Activated CD4-positive, alpha-beta memory T cell treated with anti-CD3 and anti-CD28 coated beads, Interleukin-2, amount 10 ng/mL, durations not matched to agents 7 days and 5 days (primary cell): ENCODE data around the gene LRRC55. TPM values are rescaled to one million over a fixed set of nuclear protein-coding genes. Genes with fewer than 3 reads are reported as not detected.
"Not testable (repeated sequence)": the region's sequence is repeated elsewhere in the genome, so short reads cannot be mapped to it uniquely, and the experiment has no call there.

ENCODE experiments used
- CTCF ChIA-PET: fragments of 350-600 bp; sonication (Branson Sonifier 250); formaldehyde crosslinking; loops from one replicate; lab custom pipeline; 2021; ENCODE audit warnings: antibody characterized with exemption, inconsistent platforms; lab: Charles Lee
- POLR2A ChIA-PET: fragments of 350-600 bp; sonication (Branson Sonifier 250); formaldehyde crosslinking; loops from one replicate; lab custom pipeline; 2021; ENCODE audit warnings: antibody characterized with exemption; lab: Charles Lee
- DNase-seq: peaks from one replicate; pipeline ENCODE4 v3.0.0-alpha.2; 2020
- H3K27ac Mint-ChIP-seq: one replicate; pipeline ENCODE4 v1.8.0; 2021; ENCODE audit warnings: mild to moderate bottlenecking, mixed read lengths
- H3K27me3 Mint-ChIP-seq: one replicate; pipeline ENCODE4 v1.8.0; 2021; ENCODE audit warnings: mixed read lengths
- H3K36me3 Mint-ChIP-seq: one replicate; pipeline ENCODE4 v1.8.0; 2021; ENCODE audit warnings: low read depth, mixed read lengths
- H3K4me1 Mint-ChIP-seq: one replicate; pipeline ENCODE4 v1.8.0; 2021; ENCODE audit warnings: mixed read lengths
- H3K4me3 Mint-ChIP-seq: one replicate; pipeline ENCODE4 v1.8.0; 2021; ENCODE audit warnings: mild to moderate bottlenecking, mixed read lengths
- H3K9me3 Mint-ChIP-seq: one replicate; pipeline ENCODE4 v1.8.0; 2021; ENCODE audit warnings: mixed read lengths
- total RNA-seq, 2 experiments: library from RNA; stranded (reverse); gene quantifications; one replicate each; pipeline ENCODE4 v1.2.3, GENCODE V29; 2021

The LRRC55 gene
- total RNA-seq, 2 experiments from 2014 or later = not detected

GRCh38 chr11:57167125-57167846, 14.5 kb upstream of the LRRC55 start:
- no peak overlapping the region for H3K4me3 Mint-ChIP-seq
- no peaks in the 10 kb centered on the region for H3K27me3 Mint-ChIP-seq
- H3K9me3 Mint-ChIP-seq = no peaks in the 10 kb centered on the region
- POLR2A ChIA-PET = no interaction called here
- H3K36me3 Mint-ChIP-seq = no peaks in the 10 kb centered on the region
- no peaks in the 10 kb centered on the region for H3K4me1 Mint-ChIP-seq
- H3K27ac Mint-ChIP-seq = no peak overlapping the region
- CTCF ChIA-PET = interaction anchor here (0.6 kb wide), 1 partner anchor 83 kb away, joined by 5 read pairs; no protein-coding TSS in a partner anchor
- no peak for DNase-seq

GRCh38 chr11:57169732-57170313, 11.9 kb upstream of the LRRC55 start:
- H3K27me3 Mint-ChIP-seq, H3K36me3 Mint-ChIP-seq, POLR2A ChIA-PET, DNase-seq, H3K9me3 Mint-ChIP-seq, H3K4me1 Mint-ChIP-seq, CTCF ChIA-PET, H3K4me3 Mint-ChIP-seq, H3K27ac Mint-ChIP-seq: not testable (repeated sequence)

GRCh38 chr11:57172031-57172430, 9.7 kb upstream of the LRRC55 start:
- Mint-ChIP-seq H3K4me1 (no peaks in the 10 kb centered on the region), H3K36me3 (no peaks in the 10 kb centered on the region), H3K27me3 (peaks cover 7% of the 10 kb centered on the region), H3K27ac (no peak overlapping the region), H3K9me3 (no peaks in the 10 kb centered on the region), H3K4me3 (no peak overlapping the region)
- CTCF ChIA-PET = no interaction called here
- DNase-seq = no peak
- POLR2A ChIA-PET = no interaction called here

- DNase-seq = no peak
- ChIA-PET CTCF (no interaction called here), POLR2A (no interaction called here)
- no peak overlapping the region for H3K27ac Mint-ChIP-seq
- no peaks in the 10 kb centered on the region for H3K36me3 Mint-ChIP-seq
- H3K4me1 Mint-ChIP-seq = no peaks in the 10 kb centered on the region
- no peak overlapping the region for H3K4me3 Mint-ChIP-seq
- H3K9me3 Mint-ChIP-seq = no peaks in the 10 kb centered on the region
- H3K27me3 Mint-ChIP-seq = peaks cover 12% of the 10 kb centered on the region
Measured at GRCh38 chr11:57174656-57175055, 7.1 kb upstream of the LRRC55 start.

- no peaks in the 10 kb centered on the region for H3K9me3 Mint-ChIP-seq
- H3K4me1 Mint-ChIP-seq = no peaks in the 10 kb centered on the region
- H3K4me3 Mint-ChIP-seq = no peak overlapping the region
- ChIA-PET POLR2A (no interaction called here), CTCF (no interaction called here)
- H3K27ac Mint-ChIP-seq = no peak overlapping the region
- DNase-seq = no peak
- H3K27me3 Mint-ChIP-seq = peaks cover 18% of the 10 kb centered on the region
- no peaks in the 10 kb centered on the region for H3K36me3 Mint-ChIP-seq
Measured at GRCh38 chr11:57175478-57175877, 6.3 kb upstream of the LRRC55 start.

GRCh38 chr11:57178334-57178733, 3.4 kb upstream of the LRRC55 start:
- Mint-ChIP-seq H3K4me3 (no peak overlapping the region), H3K27ac (no peak overlapping the region), H3K27me3 (peaks cover 22% of the 10 kb centered on the region), H3K9me3 (no peaks in the 10 kb centered on the region), H3K4me1 (no peaks in the 10 kb centered on the region), H3K36me3 (no peaks in the 10 kb centered on the region)
- ChIA-PET CTCF (no interaction called here), POLR2A (no interaction called here)
- DNase-seq = no peak

GRCh38 chr11:57179681-57180080, 2.1 kb upstream of the LRRC55 start:
- no peaks in the 10 kb centered on the region for H3K4me1 Mint-ChIP-seq
- no peaks in the 10 kb centered on the region for H3K36me3 Mint-ChIP-seq
- H3K4me3 Mint-ChIP-seq = no peak overlapping the region
- DNase-seq = no peak
- peaks cover 22% of the 10 kb centered on the region for H3K27me3 Mint-ChIP-seq
- no peaks in the 10 kb centered on the region for H3K9me3 Mint-ChIP-seq
- H3K27ac Mint-ChIP-seq = no peak overlapping the region
- ChIA-PET CTCF (no interaction called here), POLR2A (no interaction called here)

GRCh38 chr11:57180081-57180561, 1.6 kb upstream of the LRRC55 start:
- Mint-ChIP-seq H3K4me1 (no peaks in the 10 kb centered on the region), H3K9me3 (no peaks in the 10 kb centered on the region), H3K36me3 (no peaks in the 10 kb centered on the region), H3K27me3 (peaks cover 21% of the 10 kb centered on the region), H3K27ac (no peak overlapping the region), H3K4me3 (no peak overlapping the region)
- no peak for DNase-seq
- ChIA-PET CTCF (no interaction called here), POLR2A (no interaction called here)

GRCh38 chr11:57180964-57181363, 789 bp upstream of the LRRC55 start:
- Mint-ChIP-seq H3K36me3 (no peaks in the 10 kb centered on the region), H3K27ac (no peak overlapping the region), H3K9me3 (no peaks in the 10 kb centered on the region), H3K4me1 (no peaks in the 10 kb centered on the region), H3K27me3 (peaks cover 15% of the 10 kb centered on the region), H3K4me3 (no peak overlapping the region)
- DNase-seq = no peak
- ChIA-PET POLR2A (no interaction called here), CTCF (no interaction called here)

- Mint-ChIP-seq H3K9me3 (no peaks in the 10 kb centered on the region), H3K4me1 (no peaks in the 10 kb centered on the region), H3K27me3 (peaks cover 15% of the 10 kb centered on the region), H3K4me3 (no peak overlapping the region), H3K27ac (no peak overlapping the region), H3K36me3 (no peaks in the 10 kb centered on the region)
- ChIA-PET POLR2A (no interaction called here), CTCF (no interaction called here)
- DNase-seq = no peak
Measured at GRCh38 chr11:57182896-57183295, 1.1 kb downstream of the LRRC55 start.

- Mint-ChIP-seq H3K27ac (no peak overlapping the region), H3K9me3 (no peaks in the 10 kb centered on the region), H3K36me3 (no peaks in the 10 kb centered on the region), H3K4me3 (no peak overlapping the region), H3K4me1 (no peaks in the 10 kb centered on the region), H3K27me3 (no peaks in the 10 kb centered on the region)
- DNase-seq = no peak
- ChIA-PET CTCF (no interaction called here), POLR2A (no interaction called here)
Measured at GRCh38 chr11:57190548-57190947, 8.8 kb downstream of the LRRC55 start.

- no peaks in the 10 kb centered on the region for H3K4me1 Mint-ChIP-seq
- H3K36me3 Mint-ChIP-seq = no peaks in the 10 kb centered on the region
- no peak overlapping the region for H3K27ac Mint-ChIP-seq
- no peak for DNase-seq
- CTCF ChIA-PET = no interaction called here
- no peaks in the 10 kb centered on the region for H3K9me3 Mint-ChIP-seq
- H3K27me3 Mint-ChIP-seq = no peaks in the 10 kb centered on the region
- POLR2A ChIA-PET = no interaction called here
- no peak overlapping the region for H3K4me3 Mint-ChIP-seq
Measured at GRCh38 chr11:57191311-57192219, 9.8 kb downstream of the LRRC55 start.

GRCh38 chr11:57192316-57192715, 10.6 kb downstream of the LRRC55 start:
- DNase-seq = no peak
- ChIA-PET CTCF (no interaction called here), POLR2A (no interaction called here)
- H3K27me3 Mint-ChIP-seq = no peaks in the 10 kb centered on the region
- no peaks in the 10 kb centered on the region for H3K4me1 Mint-ChIP-seq
- no peak overlapping the region for H3K4me3 Mint-ChIP-seq
- H3K27ac Mint-ChIP-seq = no peak overlapping the region
- H3K36me3 Mint-ChIP-seq = no peaks in the 10 kb centered on the region
- H3K9me3 Mint-ChIP-seq = no peaks in the 10 kb centered on the region
